Vagina (tissue), 2 donors: ENCODE measurements around the gene MIER3.

Experiments used
- CTCF ChIP-seq, 3 experiments: fragments of 450-650 bp in 2 of 3; fragments of 200-600 bp in 1 of 3; sonication (generic) in 1 of 3; IDR thresholded peaks; one replicate each; pipeline ENCODE4 v1.5.1; 2017 to 2019; ENCODE audit warnings: antibody characterized with exemption in 3 of 3, mild to moderate bottlenecking in 2 of 3, moderate library complexity in 2 of 3
- POLR2A ChIP-seq, 2 donors: fragments of 450-650 bp; IDR thresholded peaks; one replicate each; pipeline ENCODE4 v1.6.1; 2017; ENCODE audit warnings: antibody characterized with exemption in 2 of 2, mild to moderate bottlenecking in 2 of 2, moderate library complexity in 2 of 2
- POLR2AphosphoS5 ChIP-seq, 2 donors: sonication (generic); formaldehyde crosslinking; IDR thresholded peaks; one replicate each; pipeline ENCODE4 v1.9.0; 2017; ENCODE audit warnings: antibody characterized with exemption in 2 of 2, mild to moderate bottlenecking in 2 of 2, low read depth in 1 of 2; ENCODE audit not compliant: insufficient read depth in 1 of 2

- TF ChIP-seq CTCF (IDR thresholded peaks at IDR 0.05) (no peak), POLR2A (IDR thresholded peaks at IDR 0.05) (no peak), POLR2AphosphoS5 (IDR thresholded peaks at IDR 0.05; ENCODE audit: insufficient read depth in 1 of 2, low read depth in 1 of 2) (no peak)
Measured at GRCh38 chr5:56988490-56988889, 36.6 kb upstream of the MIER3 start.
